SK-N-SH (cell line): ENCODE measurements around the gene UBA5. TPM values are rescaled to one million over a fixed set of nuclear protein-coding genes. Genes with fewer than 3 reads are reported as not detected.

ENCODE experiments used
- CTCF ChIA-PET: fragments of 300-600, 350-600 bp; formaldehyde crosslinking; extraction: SDS; loops from one replicate; lab custom pipeline; 2021; lab: Yijun Ruan, JAX
- POLR2A ChIA-PET: fragments of 350-600 bp; sonication (Branson Sonifier 250); formaldehyde crosslinking; extraction: SDS; loops from one replicate; lab custom pipeline; 2020; ENCODE audit warnings: antibody characterized with exemption, inconsistent platforms; lab: Yijun Ruan, JAX
- DNase-seq: peaks from one replicate; pipeline ENCODE4 v3.0.0; 2012
- H2AFZ ChIP-seq: fragments of 200-600 bp; sonication (generic); 2 replicates; pipeline ENCODE4 v1.8.1; 2016; ENCODE audit warnings: antibody characterized with exemption, mild to moderate bottlenecking, low read depth
- H3F3A ChIP-seq: fragments of 200-600 bp; sonication (generic); replicated peaks from 2 replicates; pipeline ENCODE3; 2016; ENCODE audit warnings: antibody characterized with exemption, mild to moderate bottlenecking; ENCODE audit not compliant: insufficient read depth
- H3K27ac ChIP-seq, 2 experiments: fragments of 200-500 bp in 1 of 2; fragments of 200-600 bp in 1 of 2; sonication (Bioruptor generic) in 1 of 2; sonication (generic), shearing (Covaris generic) in 1 of 2; 2 replicates each; pipeline versions ENCODE4 v1.5.1 to v1.6.1; 2014 to 2016; ENCODE audit warnings: low read depth in 2 of 2, inconsistent platforms in 1 of 2, low read length in 1 of 2, mild to moderate bottlenecking in 1 of 2, mixed read lengths in 1 of 2
- H3K27me3 ChIP-seq: fragments of 200-600 bp; sonication (generic), shearing (Covaris generic); 2 replicates; pipeline ENCODE4 v1.6.1; 2016; ENCODE audit warnings: mixed run types; ENCODE audit not compliant: insufficient read depth
- H3K36me3 ChIP-seq, 2 experiments: fragments of 200-500 bp in 1 of 2; fragments of 200-600 bp in 1 of 2; sonication (Bioruptor generic) in 1 of 2; sonication (generic) in 1 of 2; replicated peaks in 1 of 2; 2 replicates each; pipeline versions ENCODE3 to v1.5.1; 2014 to 2016; ENCODE audit warnings: low read length in 1 of 2, mild to moderate bottlenecking in 1 of 2; ENCODE audit not compliant: insufficient read depth in 2 of 2, control insufficient read depth in 1 of 2
- H3K4me1 ChIP-seq, 2 experiments: fragments of 200-500 bp in 1 of 2; fragments of 200-600 bp in 1 of 2; sonication (Bioruptor generic) in 1 of 2; sonication (generic), shearing (Covaris generic) in 1 of 2; 2 replicates each; pipeline versions ENCODE4 v1.5.1 to v1.6.1; 2014 to 2016; ENCODE audit warnings: low read depth in 1 of 2, low read length in 1 of 2, mixed run types in 1 of 2; ENCODE audit not compliant: insufficient read depth in 2 of 2, control insufficient read depth in 1 of 2
- H3K4me2 ChIP-seq: fragments of 200-600 bp; sonication (generic), shearing (Covaris generic); 2 replicates; pipeline ENCODE4 v1.6.1; 2017; ENCODE audit warnings: mixed run types
- H3K4me3 ChIP-seq, 2 experiments: fragments of 200-500 bp in 1 of 2; fragments of 200-600 bp in 1 of 2; sonication (Bioruptor generic) in 1 of 2; sonication (generic), shearing (Covaris generic) in 1 of 2; 2 replicates each; pipeline versions ENCODE4 v1.5.1 to v1.8.1; 2014 to 2016; ENCODE audit warnings: low read depth in 2 of 2, inconsistent platforms in 1 of 2, low read length in 1 of 2, mild to moderate bottlenecking in 1 of 2, mixed read lengths in 1 of 2, moderate library complexity in 1 of 2
- H3K79me2 ChIP-seq: fragments of 200-600 bp; sonication (generic); 2 replicates; pipeline ENCODE4 v1.8.1; 2017; ENCODE audit warnings: mild to moderate bottlenecking; ENCODE audit not compliant: insufficient read depth
- H3K9ac ChIP-seq: fragments of 200-600 bp; sonication (generic); 2 replicates; pipeline ENCODE4 v1.6.1; 2017; ENCODE audit warnings: mixed run types
- H3K9me2 ChIP-seq: fragments of 200-600 bp; sonication (generic); 2 replicates; pipeline ENCODE4 v1.6.1; 2017; ENCODE audit warnings: mixed run types
- H3K9me3 ChIP-seq: fragments of 200-600 bp; sonication (generic); 2 replicates; pipeline ENCODE4 v1.6.1; 2017; ENCODE audit warnings: mixed run types, mild to moderate bottlenecking, moderate library complexity
- H4K20me1 ChIP-seq: fragments of 200-600 bp; sonication (generic); 2 replicates; pipeline ENCODE4 v1.6.1; 2017; ENCODE audit warnings: mild to moderate bottlenecking, mixed run types; ENCODE audit not compliant: insufficient read depth
- CTCF ChIP-seq: fragments of 200-600 bp; sonication (generic); IDR thresholded peaks from 2 replicates; pipeline ENCODE4 v1.6.1; 2017; ENCODE audit warnings: antibody characterized with exemption, mild to moderate bottlenecking, moderate library complexity
- ELF1 ChIP-seq: IDR thresholded peaks from 2 replicates; pipeline ENCODE4 v1.4.0; 2012
- EP300 ChIP-seq, 2 experiments: IDR thresholded peaks; 2 replicates each; pipeline versions ENCODE4 v1.4.0 to v1.6.1; 2012; ENCODE audit warnings: borderline replicate concordance in 1 of 2, low read depth in 1 of 2, low read length in 1 of 2
- FOSL2 ChIP-seq: IDR thresholded peaks from 2 replicates; pipeline ENCODE4 v1.4.0; 2012; ENCODE audit warnings: low read depth, mild to moderate bottlenecking, moderate library complexity, borderline replicate concordance
- FOXJ3 ChIP-seq: sonication (generic); formaldehyde crosslinking; IDR thresholded peaks from 2 replicates; pipeline ENCODE4 v1.5.1; 2020; ENCODE audit warnings: mild to moderate bottlenecking, missing genetic modification reagents
- GATA2 ChIP-seq: sonication (generic); formaldehyde crosslinking; IDR thresholded peaks from 2 replicates; pipeline ENCODE4 v1.5.0; 2020; ENCODE audit warnings: mild to moderate bottlenecking, missing genetic modification reagents
- IRF3 ChIP-seq: fragments of 150-350 bp; IDR thresholded peaks from 2 replicates; pipeline ENCODE4 v1.6.1; 2016; ENCODE audit warnings: mild to moderate bottlenecking, low read depth, low read length
- JUND ChIP-seq: IDR thresholded peaks from 2 replicates; pipeline ENCODE4 v1.4.0; 2012
- MEF2A ChIP-seq: IDR thresholded peaks from 2 replicates; pipeline ENCODE4 v1.4.0; 2012; ENCODE audit warnings: low read depth, borderline replicate concordance
- NFIC ChIP-seq: IDR thresholded peaks from 2 replicates; pipeline ENCODE4 v1.4.0; 2012; ENCODE audit warnings: borderline replicate concordance
- RAD21 ChIP-seq: IDR thresholded peaks from 2 replicates; pipeline ENCODE4 v1.6.1; 2012; ENCODE audit warnings: mild to moderate bottlenecking, low read length
- REST ChIP-seq: IDR thresholded peaks from 2 replicates; pipeline ENCODE4 v1.6.1; 2012; ENCODE audit warnings: mild to moderate bottlenecking, low read depth, low read length, moderate library complexity
- RXRA ChIP-seq: IDR thresholded peaks from 2 replicates; pipeline ENCODE4 v1.4.0; 2012; ENCODE audit warnings: low read depth, mild to moderate bottlenecking, borderline replicate concordance
- SIN3A ChIP-seq: IDR thresholded peaks from 2 replicates; pipeline ENCODE4 v1.6.1; 2012; ENCODE audit warnings: low read depth, mild to moderate bottlenecking, low read length, moderate library complexity, borderline replicate concordance
- SMC3 ChIP-seq: IDR thresholded peaks from 2 replicates; pipeline ENCODE4 v1.6.1; 2012; ENCODE audit warnings: low read depth, low read length, improper control_type of control experiment
- TAF1 ChIP-seq: IDR thresholded peaks from 2 replicates; pipeline ENCODE4 v1.6.1; 2012; ENCODE audit warnings: low read depth, mild to moderate bottlenecking, low read length, moderate library complexity, borderline replicate concordance
- TCF12 ChIP-seq: IDR thresholded peaks from 2 replicates; pipeline ENCODE4 v1.4.0; 2012
- YY1 ChIP-seq: IDR thresholded peaks from 2 replicates; pipeline ENCODE4 v1.4.0; 2012; ENCODE audit warnings: low read depth, mild to moderate bottlenecking
- ZBTB33 ChIP-seq: IDR thresholded peaks from 2 replicates; pipeline ENCODE4 v1.4.0; 2012; ENCODE audit warnings: low read depth, borderline replicate concordance
- WGBS: methylation state at CpG from one replicate; pipeline ENCODE4 v1.1.6; 2017; ENCODE audit warnings: low lambda C conversion rate; 5-methylcytosine and 5-hydroxymethylcytosine counted together
- polyA plus RNA-seq, 3 experiments: library from polyadenylated mRNA; depleted of rRNA; stranded (reverse); fragments of >200 nt; gene quantifications; 2 replicates each; pipeline ENCODE4 v1.2.3, GENCODE V29; 2012

The UBA5 gene
- polyA plus RNA-seq, 1 of the 3 experiments (the other 2 are of a cell fraction): 38.3 TPM

GRCh38 chr3:132654190-132654589, 5.9 kb upstream of the UBA5 start (continued):
- TF ChIP-seq MEF2A: no peak
- no peak for TF ChIP-seq EP300 (IDR thresholded peaks at IDR 0.05; ENCODE audit: borderline replicate concordance in 1 of 2, low read depth in 1 of 2, low read length in 1 of 2)
- no peak for TF ChIP-seq IRF3
- peak; percentile 27; the same call in 1 of the 2 replicates for TF ChIP-seq TCF12
- no peak for TF ChIP-seq RXRA
- TF ChIP-seq, all 33 proteins: peak for 2

- no peaks in the 10 kb centered on the region for H3K9me2 ChIP-seq
- POLR2A ChIA-PET: no interaction called here
Measured at GRCh38 chr3:132654721-132655120, 5.4 kb upstream of the UBA5 start.

GRCh38 chr3:132655471-132655870, 4.7 kb upstream of the UBA5 start:
- Histone ChIP-seq H3K79me2 (peaks cover 19% of the 10 kb centered on the region), H3K27me3 (no peaks in the 10 kb centered on the region), H4K20me1 (no peaks in the 10 kb centered on the region), H3K4me3 (no peak overlapping the region), H3F3A (peaks cover 21% of the 10 kb centered on the region), H3K4me2 (no peak overlapping the region), H3K9ac (no peak overlapping the region), H3K4me1 (peaks cover 8 to 15% of the 10 kb centered on the region in 2 experiments; a peak in 3 of 4 replicates), H3K9me3 (no peaks in the 10 kb centered on the region), H3K36me3 (peaks cover 0 to 4% of the 10 kb centered on the region in 2 experiments), H3K27ac (no peak overlapping the region; a peak in 1 of 4 replicates), H3K9me2 (no peaks in the 10 kb centered on the region), H2AFZ (no peak overlapping the region)
- CTCF ChIA-PET: interaction anchor here (2.6 kb wide), 1 partner anchor 13 kb away, joined by 10 read pairs; no protein-coding TSS in a partner anchor
- POLR2A ChIA-PET: no interaction called here
- no peak for DNase-seq
- 100% methylated on average over 2 of the region's 2 CpGs for WGBS
- TF ChIP-seq SMC3 (no peak), FOXJ3 (CRISPR knock-in tag) (no peak), ELF1 (no peak), CTCF (no peak), JUND (no peak), ZBTB33 (no peak), REST (no peak), TAF1 (no peak), EP300 (IDR thresholded peaks at IDR 0.05; ENCODE audit: borderline replicate concordance in 1 of 2, low read depth in 1 of 2, low read length in 1 of 2) (no peak)

More at GRCh38 chr3:132654721-132655120, 5.4 kb upstream of the UBA5 start:
- WGBS: 85% methylated on average over 5 of the region's 5 CpGs
- H3F3A ChIP-seq: peaks cover 21% of the 10 kb centered on the region
- no peak overlapping the region for H3K4me3 ChIP-seq
- DNase-seq: no peak
- no peaks in the 10 kb centered on the region for H4K20me1 ChIP-seq
- H3K9me3 ChIP-seq: no peaks in the 10 kb centered on the region
- no peak for TF ChIP-seq YY1
- TF ChIP-seq SIN3A: no peak
- no peak for TF ChIP-seq EP300 (IDR thresholded peaks at IDR 0.05; ENCODE audit: borderline replicate concordance in 1 of 2, low read depth in 1 of 2, low read length in 1 of 2)
- TF ChIP-seq RXRA: no peak
- TF ChIP-seq GATA2 (CRISPR knock-in tag): no peak
- no peak for TF ChIP-seq RAD21
- no peak for TF ChIP-seq TAF1
- TF ChIP-seq NFIC: no peak
- no peak for TF ChIP-seq MEF2A
- TF ChIP-seq FOSL2: no peak
- H3K4me2 ChIP-seq: no peak overlapping the region
- CTCF ChIA-PET: interaction anchor here (1.1 to 2.6 kb wide), 3 partner anchors 9 to 119 kb away, joined by 3 to 10 read pairs (median 5); no protein-coding TSS in a partner anchor
- H3K27ac ChIP-seq: no peak overlapping the region
- H3K27me3 ChIP-seq: no peaks in the 10 kb centered on the region
- no peak overlapping the region for H2AFZ ChIP-seq
- H3K4me1 ChIP-seq: peaks cover 8 to 15% of the 10 kb centered on the region in 2 experiments; a peak in 3 of 4 replicates
- no peak overlapping the region for H3K9ac ChIP-seq
- peaks cover 17% of the 10 kb centered on the region for H3K79me2 ChIP-seq
- H3K36me3 ChIP-seq: peaks cover 0 to 4% of the 10 kb centered on the region in 2 experiments
